A549 (cell line): ENCODE results near the gene CFAP157. TPM values are rescaled to one million over a fixed set of nuclear protein-coding genes. Genes with fewer than 3 reads are reported as not detected.

ENCODE experiments used
- ATAC-seq, 2 experiments: fragments of 200-7000 bp in 1 of 2; fragments of >200 bp in 1 of 2; cut with Nextera tagmentation in 1 of 2; cut with Tn5 transposase in 1 of 2; 3 replicates each; pipeline versions ENCODE4 v1.8.0 to v1.9.1; 2018 to 2020; ENCODE audit warnings: mild to moderate bottlenecking in 1 of 2, moderate library complexity in 1 of 2
- CTCF ChIA-PET: fragments of 300-600 bp; sonication (Branson Sonifier 250); formaldehyde crosslinking; extraction: SDS; loops from one replicate; lab custom pipeline; 2021; ENCODE audit warnings: antibody characterized with exemption, inconsistent platforms; lab: Yijun Ruan, JAX
- POLR2A ChIA-PET: fragments of 350-600 bp; formaldehyde crosslinking; extraction: SDS; loops from one replicate; lab custom pipeline; 2021; ENCODE audit warnings: antibody characterized with exemption, inconsistent platforms; lab: Yijun Ruan, JAX
- DNase-seq, 2 experiments: peaks; one replicate each; pipeline versions ENCODE4 v3.0.0 to v3.0.0-alpha.2; 2011 to 2016; ENCODE audit warnings: low read depth in 1 of 2, low spot score in 1 of 2
- FAIRE-seq: peaks from 2 replicates; lab custom pipeline; 2011; peaks lifted over from hg19 to GRCh38; lab: Jason Lieb, UNC
- H3K27ac ChIP-seq, 2 experiments: fragments of >200 bp; sonication (Bioruptor Twin); formaldehyde crosslinking; 3 replicates each; pipeline ENCODE4 v1.5.1; 2016 to 2017
- H3K4me1 ChIP-seq: fragments of >200 bp; sonication (Bioruptor Twin); formaldehyde crosslinking; 3 replicates; pipeline ENCODE4 v1.6.1; 2016
- H3K4me2 ChIP-seq: fragments of >200 bp; sonication (Bioruptor Twin); formaldehyde crosslinking; 3 replicates; pipeline ENCODE4 v1.6.1; 2016
- H3K4me3 ChIP-seq: fragments of >200 bp; sonication (Bioruptor Twin); formaldehyde crosslinking; 3 replicates; pipeline ENCODE4 v1.5.1; 2016
- H3K9me3 ChIP-seq: fragments of >200 bp; sonication (Bioruptor Twin); formaldehyde crosslinking; 3 replicates; pipeline ENCODE4 v1.6.1; 2016
- BHLHE40 ChIP-seq: IDR thresholded peaks from 2 replicates; pipeline ENCODE4 v1.6.1; 2012; ENCODE audit warnings: low read depth, low read length, inconsistent platforms
- CHD2 ChIP-seq: fragments of 150-350 bp; IDR thresholded peaks from 2 replicates; pipeline ENCODE4 v1.6.1; 2014; ENCODE audit warnings: low read length; ENCODE audit not compliant: partially characterized antibody
- CHD4 ChIP-seq: fragments of 200-600 bp; sonication (generic); IDR thresholded peaks from 2 replicates; pipeline ENCODE4 v1.6.1; 2016; ENCODE audit warnings: antibody characterized with exemption, mild to moderate bottlenecking, borderline replicate concordance
- EHF ChIP-seq: fragments of 250-450 bp; sonication (Bioruptor Pico); IDR thresholded peaks from 2 replicates; pipeline ENCODE4 v1.5.0; 2020; ENCODE audit warnings: mild to moderate bottlenecking
- EHMT2 ChIP-seq: fragments of 200-600 bp; sonication (generic); IDR thresholded peaks from 2 replicates; pipeline ENCODE4 v1.6.1; 2016; ENCODE audit warnings: antibody characterized with exemption, low read depth, mild to moderate bottlenecking, moderate library complexity
- HDAC2 ChIP-seq: fragments of 200-600 bp; sonication (generic); IDR thresholded peaks from 2 replicates; pipeline ENCODE4 v1.6.1; 2016
- HOXA7 ChIP-seq: fragments of 250-450 bp; sonication (Bioruptor Pico); IDR thresholded peaks from 2 replicates; pipeline ENCODE4 v1.5.0; 2020; ENCODE audit warnings: mild to moderate bottlenecking, moderate library complexity
- MAZ ChIP-seq: fragments of 150-350 bp; IDR thresholded peaks from 2 replicates; pipeline ENCODE4 v1.6.1; 2014; ENCODE audit warnings: antibody characterized with exemption, low read depth, low read length, borderline replicate concordance
- NPAS2 ChIP-seq: fragments of 250-450 bp; sonication (Bioruptor Pico); IDR thresholded peaks from 2 replicates; pipeline ENCODE4 v1.8.0; 2022; ENCODE audit warnings: mild to moderate bottlenecking, moderate library complexity, borderline replicate concordance
- PHF8 ChIP-seq: fragments of 200-600 bp; sonication (generic); IDR thresholded peaks from 2 replicates; pipeline ENCODE4 v1.6.1; 2016; ENCODE audit warnings: low read depth, mild to moderate bottlenecking, antibody characterized with exemption, moderate library complexity, borderline replicate concordance
- POLR2A ChIP-seq: IDR thresholded peaks from 2 replicates; pipeline ENCODE4 v1.6.1; 2012; ENCODE audit warnings: mild to moderate bottlenecking, low read length
- RARB ChIP-seq: fragments of 250-450 bp; sonication (Bioruptor Pico); IDR thresholded peaks from 2 replicates; pipeline ENCODE4 v1.8.0; 2021; ENCODE audit warnings: mild to moderate bottlenecking, moderate library complexity
- SMC3 ChIP-seq: fragments of >200 bp; sonication (Bioruptor Twin); formaldehyde crosslinking; IDR thresholded peaks from 3 replicates; pipeline ENCODE4 v1.6.1; 2018; ENCODE audit warnings: inconsistent platforms
- ZC3H11A ChIP-seq: fragments of 450-650 bp; IDR thresholded peaks from 2 replicates; pipeline ENCODE4 v1.6.1; 2014; ENCODE audit warnings: antibody characterized with exemption, mild to moderate bottlenecking
- ZNF302 ChIP-seq: fragments of 250-450 bp; sonication (Bioruptor Pico); IDR thresholded peaks from 2 replicates; pipeline ENCODE4 v1.9.0; 2021; ENCODE audit warnings: inconsistent platforms, mild to moderate bottlenecking, moderate library complexity
- WGBS: methylation state at CpG from one replicate; pipeline ENCODE4 v1.1.6; 2017; ENCODE audit errors: missing lambda C conversion rate; 5-methylcytosine and 5-hydroxymethylcytosine counted together
- polyA plus RNA-seq, 4 experiments: library from polyadenylated mRNA; depleted of rRNA in 3 of 4; stranded (reverse); fragments of >200 nt; fragmentation: RNase III in 1 of 4; extraction: RNeasy Plus Mini Kit Qiagen cat#74134 plus additional on column Dnase treatment in 1 of 4; gene quantifications; 2 replicates in 3 of 4; 3 replicates in 1 of 4; pipeline ENCODE4 v1.2.3, GENCODE V29; 2011 to 2017
- TF ChIP-seq, protein P1 (sequence below): fragments of 200-600 bp; sonication (generic); IDR thresholded peaks from 2 replicates; pipeline ENCODE4 v1.6.1; 2016; ENCODE audit warnings: antibody characterized with exemption, mild to moderate bottlenecking, moderate library complexity

Gene CFAP157
- polyA plus RNA-seq, 2 of the 4 experiments (the other 2 are of a cell fraction): 0.04 TPM

- FAIRE-seq (no peak), ATAC-seq (peak; percentile 78 to 93; a peak in 5 of 6 replicates), DNase-seq (peak; percentile 38 to 82)
- H3K4me3 ChIP-seq: peak overlapping the region; percentile 45
- H3K27ac ChIP-seq: peak overlapping the region in 1 of 2 experiments; percentile 54; a peak in 2 of 6 replicates
- CTCF ChIA-PET: interaction anchor here (1.5 to 3.2 kb wide), 3 partner anchors 9 to 30 kb away, joined by 3 to 13 read pairs (median 11); no protein-coding TSS in a partner anchor
- H3K9me3 ChIP-seq: no peaks in the 10 kb centered on the region
- no peak for TF ChIP-seq ZNF302 (CRISPR knock-in tag)
- TF ChIP-seq EHMT2: no peak
- no peak for TF ChIP-seq NPAS2 (CRISPR knock-in tag)
- no peak for TF ChIP-seq HOXA7 (CRISPR knock-in tag)
- TF ChIP-seq SMC3: no peak
- TF ChIP-seq, protein P1, sequence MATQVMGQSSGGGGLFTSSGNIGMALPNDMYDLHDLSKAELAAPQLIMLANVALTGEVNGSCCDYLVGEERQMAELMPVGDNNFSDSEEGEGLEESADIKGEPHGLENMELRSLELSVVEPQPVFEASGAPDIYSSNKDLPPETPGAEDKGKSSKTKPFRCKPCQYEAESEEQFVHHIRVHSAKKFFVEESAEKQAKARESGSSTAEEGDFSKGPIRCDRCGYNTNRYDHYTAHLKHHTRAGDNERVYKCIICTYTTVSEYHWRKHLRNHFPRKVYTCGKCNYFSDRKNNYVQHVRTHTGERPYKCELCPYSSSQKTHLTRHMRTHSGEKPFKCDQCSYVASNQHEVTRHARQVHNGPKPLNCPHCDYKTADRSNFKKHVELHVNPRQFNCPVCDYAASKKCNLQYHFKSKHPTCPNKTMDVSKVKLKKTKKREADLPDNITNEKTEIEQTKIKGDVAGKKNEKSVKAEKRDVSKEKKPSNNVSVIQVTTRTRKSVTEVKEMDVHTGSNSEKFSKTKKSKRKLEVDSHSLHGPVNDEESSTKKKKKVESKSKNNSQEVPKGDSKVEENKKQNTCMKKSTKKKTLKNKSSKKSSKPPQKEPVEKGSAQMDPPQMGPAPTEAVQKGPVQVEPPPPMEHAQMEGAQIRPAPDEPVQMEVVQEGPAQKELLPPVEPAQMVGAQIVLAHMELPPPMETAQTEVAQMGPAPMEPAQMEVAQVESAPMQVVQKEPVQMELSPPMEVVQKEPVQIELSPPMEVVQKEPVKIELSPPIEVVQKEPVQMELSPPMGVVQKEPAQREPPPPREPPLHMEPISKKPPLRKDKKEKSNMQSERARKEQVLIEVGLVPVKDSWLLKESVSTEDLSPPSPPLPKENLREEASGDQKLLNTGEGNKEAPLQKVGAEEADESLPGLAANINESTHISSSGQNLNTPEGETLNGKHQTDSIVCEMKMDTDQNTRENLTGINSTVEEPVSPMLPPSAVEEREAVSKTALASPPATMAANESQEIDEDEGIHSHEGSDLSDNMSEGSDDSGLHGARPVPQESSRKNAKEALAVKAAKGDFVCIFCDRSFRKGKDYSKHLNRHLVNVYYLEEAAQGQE: no peak
- TF ChIP-seq BHLHE40: no peak
- no peak for TF ChIP-seq MAZ
- TF ChIP-seq PHF8: no peak
- TF ChIP-seq CHD2: no peak
- no peak for TF ChIP-seq ZC3H11A
- TF ChIP-seq RARB (CRISPR knock-in tag): no peak
- TF ChIP-seq, all 56 proteins: peak for 0
- POLR2A ChIA-PET: no interaction called here
- H3K4me2 ChIP-seq: peak overlapping the region; percentile 99
- 7% methylated on average over 19 of the region's 86 CpGs for WGBS
- H3K4me1 ChIP-seq: peaks cover 14% of the 10 kb centered on the region
These were observed 47.6 kb downstream of the CFAP157 start for GRCh38 chr9:127754099-127755060.

DNA sequence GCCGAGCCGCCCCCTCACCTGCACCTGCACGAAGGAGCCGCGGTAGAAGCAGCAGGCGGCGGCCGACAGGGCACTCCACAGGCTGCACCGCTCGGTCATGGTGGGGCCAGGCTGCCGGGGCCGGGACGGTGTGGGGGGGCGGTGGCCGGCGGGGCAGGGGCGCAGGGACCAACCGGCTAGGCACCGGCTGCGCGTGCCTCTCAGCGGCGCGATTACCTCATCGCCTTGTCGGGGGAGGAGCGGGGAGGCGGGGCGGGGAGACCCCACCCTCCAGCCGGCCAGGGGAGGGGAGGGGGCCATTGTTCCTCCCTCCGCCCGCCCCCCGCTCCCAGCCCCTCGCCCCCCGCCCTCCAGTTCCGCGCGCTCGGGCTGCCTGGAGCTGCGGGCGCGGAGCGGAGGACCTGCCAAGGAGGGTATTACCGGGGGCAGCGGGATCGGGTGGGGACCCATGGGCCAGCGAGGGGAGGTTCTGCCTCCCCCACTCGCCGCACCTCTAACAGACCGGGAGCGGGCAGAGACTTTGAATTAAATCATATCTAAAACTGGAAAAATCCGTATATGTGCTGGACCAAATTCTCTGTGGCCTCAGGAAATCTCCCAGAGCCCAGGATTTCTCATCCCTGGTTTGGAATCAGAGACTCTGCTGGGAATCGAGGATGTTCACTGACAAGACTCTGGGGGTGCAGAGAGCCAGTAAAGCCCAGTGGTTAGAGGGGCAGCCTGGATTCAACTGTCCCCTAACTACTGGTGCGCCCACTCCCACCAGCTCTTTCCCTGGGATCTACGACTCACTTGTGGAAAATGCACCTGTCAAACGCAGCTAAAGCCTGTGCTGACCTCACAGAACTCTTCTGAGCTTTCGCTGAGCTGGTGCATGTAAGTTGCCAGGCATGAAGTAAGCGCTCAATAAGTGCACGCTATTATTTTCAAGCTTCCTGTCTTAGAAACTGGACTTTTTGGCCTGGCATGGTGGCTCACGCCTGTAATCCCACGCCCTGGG, 48.6 kb downstream of the CFAP157 start:
- DNase-seq: no peak
- no peak for TF ChIP-seq POLR2A
- TF ChIP-seq HDAC2: no peak
- no peak for TF ChIP-seq NPAS2 (CRISPR knock-in tag)
- TF ChIP-seq CHD4: no peak
- TF ChIP-seq, protein P1: no peak
- no peak for TF ChIP-seq EHF (CRISPR knock-in tag)
- no peak for TF ChIP-seq HOXA7 (CRISPR knock-in tag)
- TF ChIP-seq EHMT2: no peak
- TF ChIP-seq, all 56 proteins: peak for 0
- H3K4me3 ChIP-seq: peak overlapping the region; percentile 45
- 40% methylated on average over 17 of the region's 61 CpGs for WGBS
- peak overlapping the region; percentile 99 for H3K4me2 ChIP-seq
- ChIA-PET POLR2A (no interaction called here), CTCF (interaction anchor here (0.9 to 3.2 kb wide), 6 partner anchors 9 to 114 kb away, joined by 3 to 13 read pairs (median 7); partner anchors contain the start of gene TOR2A)
- peaks cover 14% of the 10 kb centered on the region for H3K4me1 ChIP-seq
- no peaks in the 10 kb centered on the region for H3K9me3 ChIP-seq
- H3K27ac ChIP-seq: peak overlapping the region in 1 of 2 experiments; percentile 54; a peak in 2 of 6 replicates
- ATAC-seq: peak; percentile 4 to 12; a peak in 1 of 6 replicates
- FAIRE-seq: no peak
